ENCODE measurements around the gene CISD1.

CISD1 gene

GRCh38 chr10:58266826-58267712 is 1.9 kb upstream of the CISD1 start:
- Histone ChIP-seq H3K4me3 (ENCODE audit: low read length) (peak overlapping the region; percentile 89), H3K9me3 (replicated peaks; ENCODE audit: low read length) (no peaks in the 10 kb centered on the region), H3K4me1 (ENCODE audit: control insufficient read depth, insufficient read depth, low read length) (peaks cover 8% of the 10 kb centered on the region), H3K36me3 (ENCODE audit: insufficient read depth, low read length) (no peaks in the 10 kb centered on the region), H3K4me2 (ENCODE audit: low read length) (peak overlapping the region; percentile 97), H3K27me3 (ENCODE audit: control insufficient read depth, insufficient read depth, low read length) (no peaks in the 10 kb centered on the region), H3K9ac (ENCODE audit: low read depth, low read length) (peak overlapping the region; percentile 87)

GRCh38 chr10:58267713-58268453 is 1.1 kb upstream of the CISD1 start, which contains the start of gene IPMK:
Gene IPMK, minus strand, starts transcription at chr10:58267894. Its CDS starts 283 bp downstream, at chr10:58267611.
- peak within 1 kb of the TSS; percentile 97 for H3K4me2 ChIP-seq (ENCODE audit: low read length)
- peaks cover 8% of the 10 kb centered on the region for H3K4me1 ChIP-seq (ENCODE audit: control insufficient read depth, insufficient read depth, low read length)
- no peaks in the 10 kb centered on the region for H3K36me3 ChIP-seq (ENCODE audit: insufficient read depth, low read length)
- H3K9me3 ChIP-seq (replicated peaks; ENCODE audit: low read length): no peaks in the 10 kb centered on the region
- H3K4me3 ChIP-seq (ENCODE audit: low read length): peak within 1 kb of the TSS; percentile 89
- no peaks in the 10 kb centered on the region for H3K27me3 ChIP-seq (ENCODE audit: control insufficient read depth, insufficient read depth, low read length)
- peak within 1 kb of the TSS; percentile 87 for H3K9ac ChIP-seq (ENCODE audit: low read depth, low read length)

- peak overlapping the region; percentile 89 for H3K4me3 ChIP-seq (ENCODE audit: low read length)
Measured at GRCh38 chr10:58268454-58268945, 462 bp upstream of the CISD1 start.

GRCh38 chr10:58269782-58270290 is 874 bp downstream of the CISD1 start:
- H3K27me3 ChIP-seq (ENCODE audit: control insufficient read depth, insufficient read depth, low read length): no peaks in the 10 kb centered on the region
- H3K4me3 ChIP-seq (ENCODE audit: low read length): peak overlapping the region; percentile 89
- H3K4me1 ChIP-seq (ENCODE audit: control insufficient read depth, insufficient read depth, low read length): peaks cover 17% of the 10 kb centered on the region
- peak overlapping the region; percentile 88 for H3K9ac ChIP-seq (ENCODE audit: low read depth, low read length)
- H3K36me3 ChIP-seq (ENCODE audit: insufficient read depth, low read length): no peaks in the 10 kb centered on the region
- H3K9me3 ChIP-seq (replicated peaks; ENCODE audit: low read length): no peaks in the 10 kb centered on the region
- H3K4me2 ChIP-seq (ENCODE audit: low read length): peak overlapping the region; percentile 97

More at GRCh38 chr10:58268454-58268945, 462 bp upstream of the CISD1 start:
- H3K36me3 ChIP-seq (ENCODE audit: insufficient read depth, low read length): no peaks in the 10 kb centered on the region
- H3K27me3 ChIP-seq (ENCODE audit: control insufficient read depth, insufficient read depth, low read length): no peaks in the 10 kb centered on the region
- peak overlapping the region; percentile 97 for H3K4me2 ChIP-seq (ENCODE audit: low read length)
- H3K4me1 ChIP-seq (ENCODE audit: control insufficient read depth, insufficient read depth, low read length): peaks cover 8% of the 10 kb centered on the region
- no peaks in the 10 kb centered on the region for H3K9me3 ChIP-seq (replicated peaks; ENCODE audit: low read length)
- H3K9ac ChIP-seq (ENCODE audit: low read depth, low read length): peak overlapping the region; percentile 87

- Histone ChIP-seq H3K4me2 (ENCODE audit: low read length) (no peak overlapping the region), H3K9me3 (replicated peaks; ENCODE audit: low read length) (no peaks in the 10 kb centered on the region), H3K36me3 (ENCODE audit: insufficient read depth, low read length) (peaks cover 13% of the 10 kb centered on the region), H3K4me3 (ENCODE audit: low read length) (no peak overlapping the region), H3K4me1 (ENCODE audit: control insufficient read depth, insufficient read depth, low read length) (peaks cover 24% of the 10 kb centered on the region), H3K9ac (ENCODE audit: low read depth, low read length) (no peak overlapping the region), H3K27me3 (ENCODE audit: control insufficient read depth, insufficient read depth, low read length) (no peaks in the 10 kb centered on the region)
Measured at GRCh38 chr10:58275261-58275660, 6.3 kb downstream of the CISD1 start.

GRCh38 chr10:58275908-58276307 is 6.9 kb downstream of the CISD1 start:
- Histone ChIP-seq H3K4me2 (ENCODE audit: low read length) (no peak overlapping the region), H3K9ac (ENCODE audit: low read depth, low read length) (no peak overlapping the region), H3K27me3 (ENCODE audit: control insufficient read depth, insufficient read depth, low read length) (no peaks in the 10 kb centered on the region), H3K4me1 (ENCODE audit: control insufficient read depth, insufficient read depth, low read length) (peaks cover 22% of the 10 kb centered on the region), H3K36me3 (ENCODE audit: insufficient read depth, low read length) (peaks cover 13% of the 10 kb centered on the region), H3K4me3 (ENCODE audit: low read length) (no peak overlapping the region), H3K9me3 (replicated peaks; ENCODE audit: low read length) (no peaks in the 10 kb centered on the region)

GRCh38 chr10:58278274-58278961 is 9.5 kb downstream of the CISD1 start:
- Histone ChIP-seq H3K9me3 (replicated peaks; ENCODE audit: low read length) (no peaks in the 10 kb centered on the region), H3K4me1 (ENCODE audit: control insufficient read depth, insufficient read depth, low read length) (peaks cover 22% of the 10 kb centered on the region), H3K4me3 (ENCODE audit: low read length) (no peak overlapping the region), H3K9ac (ENCODE audit: low read depth, low read length) (no peak overlapping the region), H3K4me2 (ENCODE audit: low read length) (no peak overlapping the region), H3K36me3 (ENCODE audit: insufficient read depth, low read length) (peaks cover 13% of the 10 kb centered on the region), H3K27me3 (ENCODE audit: control insufficient read depth, insufficient read depth, low read length) (no peaks in the 10 kb centered on the region)

- Histone ChIP-seq H3K9me3 (replicated peaks; ENCODE audit: low read length) (no peaks in the 10 kb centered on the region), H3K4me1 (ENCODE audit: control insufficient read depth, insufficient read depth, low read length) (peaks cover 21% of the 10 kb centered on the region), H3K27me3 (ENCODE audit: control insufficient read depth, insufficient read depth, low read length) (no peaks in the 10 kb centered on the region)
Measured at GRCh38 chr10:58278962-58279307, 10.0 kb downstream of the CISD1 start.

GRCh38 chr10:58280477-58280876 is 11.5 kb downstream of the CISD1 start:
- Histone ChIP-seq H3K36me3 (ENCODE audit: insufficient read depth, low read length) (peaks cover 18% of the 10 kb centered on the region), H3K9me3 (replicated peaks; ENCODE audit: low read length) (no peaks in the 10 kb centered on the region), H3K9ac (ENCODE audit: low read depth, low read length) (no peak overlapping the region), H3K4me1 (ENCODE audit: control insufficient read depth, insufficient read depth, low read length) (peaks cover 10% of the 10 kb centered on the region), H3K4me2 (ENCODE audit: low read length) (no peak overlapping the region), H3K27me3 (ENCODE audit: control insufficient read depth, insufficient read depth, low read length) (no peaks in the 10 kb centered on the region), H3K4me3 (ENCODE audit: low read length) (no peak overlapping the region)

More at GRCh38 chr10:58278962-58279307, 10.0 kb downstream of the CISD1 start:
- Histone ChIP-seq H3K4me3 (ENCODE audit: low read length) (no peak overlapping the region), H3K9ac (ENCODE audit: low read depth, low read length) (no peak overlapping the region), H3K36me3 (ENCODE audit: insufficient read depth, low read length) (peaks cover 13% of the 10 kb centered on the region), H3K4me2 (ENCODE audit: low read length) (no peak overlapping the region)

- Histone ChIP-seq H3K27me3 (ENCODE audit: control insufficient read depth, insufficient read depth, low read length) (no peaks in the 10 kb centered on the region), H3K9ac (ENCODE audit: low read depth, low read length) (no peak overlapping the region), H3K36me3 (ENCODE audit: insufficient read depth, low read length) (peaks cover 18% of the 10 kb centered on the region), H3K4me2 (ENCODE audit: low read length) (no peak overlapping the region), H3K9me3 (replicated peaks; ENCODE audit: low read length) (no peaks in the 10 kb centered on the region), H3K4me1 (ENCODE audit: control insufficient read depth, insufficient read depth, low read length) (peaks cover 3% of the 10 kb centered on the region), H3K4me3 (ENCODE audit: low read length) (no peak overlapping the region)
Measured at GRCh38 chr10:58281092-58281752, 12.3 kb downstream of the CISD1 start.

Measured in skeletal muscle satellite cell (primary cell).